Activated T-cell treated with anti-CD3 and anti-CD28 coated beads for 24 hours (primary cell): ENCODE data around the gene COL4A1.

Experiments
- DNase-seq: peaks from one replicate; pipeline ENCODE4 v3.0.0-alpha.2; 2020; ENCODE audit warnings: low read depth

Gene COL4A1

DNA sequence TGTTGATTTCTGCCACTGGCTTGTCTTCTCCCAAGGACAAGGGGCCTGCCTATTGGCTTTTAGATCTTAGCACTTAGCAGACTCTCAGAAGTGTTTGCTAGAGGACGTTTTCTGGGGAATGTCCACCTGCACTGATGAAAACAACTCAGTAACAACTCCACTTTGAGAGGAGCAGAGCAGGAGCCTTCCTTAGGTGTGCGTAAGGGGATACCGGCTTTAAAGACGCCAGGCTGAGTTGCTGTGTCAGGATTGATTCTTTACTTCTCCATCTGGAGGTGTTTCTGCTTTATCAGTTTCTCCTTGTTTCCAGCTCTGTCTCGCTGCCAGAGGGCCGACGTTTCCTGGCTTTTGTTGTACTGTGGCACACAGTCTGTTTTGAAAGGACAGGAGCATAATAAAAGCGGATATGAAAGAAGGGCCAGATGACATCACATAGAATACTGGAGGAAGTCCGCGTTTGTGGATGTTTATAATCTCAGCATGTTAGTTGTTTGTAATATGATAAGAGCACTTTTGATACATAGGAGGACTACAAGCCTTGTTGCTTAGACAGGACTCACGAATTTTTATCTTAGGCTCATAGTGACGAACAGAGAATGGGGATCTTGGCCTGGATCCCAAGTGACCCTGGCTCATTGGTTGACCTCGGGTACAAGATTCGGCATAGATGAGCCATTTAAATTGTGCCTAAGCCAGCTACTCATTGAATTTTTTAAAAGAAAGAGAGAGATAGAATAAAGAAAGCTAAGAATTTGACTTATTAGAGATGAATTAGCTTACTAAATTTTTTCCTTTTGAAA lies 34.7 kb upstream of the COL4A1 start:
- DNase-seq: no peak

DNA sequence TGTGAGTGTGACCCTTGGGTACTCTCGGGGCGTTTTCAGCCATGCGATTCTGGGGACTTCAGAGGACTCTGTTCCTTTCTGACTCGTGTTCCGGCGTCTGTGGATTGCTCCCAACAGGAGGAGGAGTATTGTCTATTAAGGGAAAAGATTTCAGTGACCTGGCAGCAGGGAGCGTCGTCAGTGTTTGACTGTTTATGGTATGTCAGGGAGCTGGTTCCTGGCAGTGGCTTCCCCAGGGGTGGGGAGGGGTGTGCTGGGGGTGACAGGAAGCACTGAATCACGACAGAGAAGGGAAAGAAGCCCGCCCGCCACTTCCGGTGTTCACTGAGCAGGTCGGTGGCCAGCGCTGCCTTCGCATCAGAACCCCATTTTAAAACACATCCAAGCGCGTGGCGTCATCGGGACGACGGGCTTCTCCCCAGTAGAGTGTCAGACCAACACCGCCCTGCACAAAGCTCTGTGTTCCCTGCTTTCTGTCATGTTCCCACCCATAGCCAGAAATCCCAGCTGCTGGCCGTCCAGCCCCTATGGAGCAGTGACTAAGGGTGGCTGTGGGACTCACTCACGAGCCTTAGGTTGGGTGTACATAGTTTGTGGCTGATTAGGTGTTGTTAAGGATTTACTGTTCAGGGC lies 34.0 kb upstream of the COL4A1 start:
- DNase-seq: peak; percentile 49

DNA sequence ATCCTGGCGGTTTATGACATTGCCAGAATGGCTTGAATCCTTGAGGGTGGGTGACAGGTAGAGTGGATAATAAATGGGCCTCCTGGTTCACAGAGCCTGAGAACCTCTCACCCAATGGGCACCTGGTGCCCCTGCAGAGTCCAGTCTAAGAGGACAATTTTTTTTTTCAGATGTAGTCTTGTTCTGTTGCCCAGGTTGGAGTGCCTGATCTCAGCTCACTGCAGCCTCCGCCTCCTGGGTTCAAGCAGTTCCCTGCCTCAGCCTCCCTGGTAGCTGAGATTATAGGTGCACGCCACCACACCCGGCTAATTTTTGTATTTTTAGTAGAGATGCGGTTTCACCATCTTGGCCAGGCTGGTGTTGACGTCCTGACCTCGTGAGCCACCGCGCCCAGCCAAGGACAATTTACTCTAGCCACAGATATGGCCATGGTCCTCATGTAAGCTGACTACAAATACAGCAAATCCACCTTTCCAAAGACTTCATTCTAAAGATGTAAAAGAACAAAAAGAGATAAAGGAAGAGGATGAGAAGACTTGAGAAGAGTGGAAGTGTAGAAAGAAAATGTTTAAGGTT lies 33.1 kb upstream of the COL4A1 start:
- DNase-seq: no peak

DNA sequence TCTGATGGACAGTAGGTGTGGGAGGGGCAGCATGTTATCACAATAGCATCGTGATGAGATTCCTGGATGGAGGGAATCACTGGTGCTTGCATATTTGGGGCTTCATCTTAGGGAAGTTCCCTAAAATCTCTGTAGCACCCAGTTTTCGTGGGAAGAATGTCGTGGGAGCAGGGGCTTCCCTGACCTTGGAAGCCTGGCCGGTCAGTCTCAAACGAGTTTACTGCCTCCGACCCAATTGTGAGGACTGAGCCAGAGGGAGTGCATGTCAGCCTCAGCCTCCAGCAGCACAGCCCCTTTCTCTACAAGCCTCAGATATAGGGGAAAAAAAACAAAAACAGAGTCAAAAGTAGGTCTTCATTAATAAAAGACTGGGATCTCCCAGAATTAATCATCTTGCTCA lies 32.3 kb upstream of the COL4A1 start:
- no peak for DNase-seq

DNA sequence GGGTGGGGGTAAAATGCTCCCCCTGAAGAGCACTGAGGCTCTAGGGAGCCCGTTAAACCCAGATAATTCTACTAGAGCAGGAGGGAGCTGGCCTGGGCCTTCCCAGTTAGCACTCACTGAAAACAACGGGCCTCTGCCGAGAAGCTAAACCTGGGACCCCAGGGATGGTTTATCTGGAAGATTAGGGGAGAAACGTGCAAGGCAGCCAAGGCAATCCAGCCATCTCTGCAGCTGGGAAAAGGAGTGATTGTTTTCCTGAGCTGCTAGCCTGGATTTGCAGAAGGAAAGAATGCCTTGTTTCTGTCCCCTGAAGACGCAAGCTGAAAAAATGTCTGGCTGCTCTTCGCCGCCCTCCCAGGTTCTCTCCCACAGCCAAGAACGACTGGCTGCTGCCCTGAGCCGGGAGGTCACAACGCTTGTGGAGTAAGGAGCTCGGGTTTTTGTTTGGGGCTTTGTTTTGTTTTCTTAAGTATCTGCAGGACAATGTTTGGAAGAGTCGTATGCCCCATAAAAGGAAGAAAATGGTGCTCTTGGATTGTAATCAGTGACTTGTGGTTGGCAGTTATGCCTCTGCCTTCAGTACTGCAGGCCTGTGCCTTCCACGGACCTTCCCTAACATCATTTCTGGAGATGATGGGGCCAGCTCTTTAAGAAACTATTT lies 31.6 kb upstream of the COL4A1 start:
- no peak for DNase-seq

DNA sequence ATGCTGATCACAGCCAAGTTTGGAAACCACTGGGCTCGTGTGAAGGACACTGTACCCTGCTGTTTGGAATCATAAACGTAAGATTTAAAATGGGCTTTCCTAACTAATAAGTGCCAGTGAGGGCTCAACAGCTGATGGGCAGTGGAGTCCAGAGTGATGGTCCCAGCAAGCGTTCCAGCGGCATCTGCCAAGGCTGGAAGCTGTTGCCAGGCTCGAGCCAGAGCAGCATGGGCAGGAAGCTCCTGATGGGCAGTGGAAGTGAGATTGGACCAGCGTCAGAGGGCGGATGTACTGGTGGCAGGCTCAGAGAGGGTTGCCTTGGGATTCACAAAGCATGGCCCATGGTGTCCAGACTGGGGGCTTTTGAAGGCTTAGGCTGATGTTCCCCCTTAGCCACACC lies 30.3 kb upstream of the COL4A1 start:
- no peak for DNase-seq

DNA sequence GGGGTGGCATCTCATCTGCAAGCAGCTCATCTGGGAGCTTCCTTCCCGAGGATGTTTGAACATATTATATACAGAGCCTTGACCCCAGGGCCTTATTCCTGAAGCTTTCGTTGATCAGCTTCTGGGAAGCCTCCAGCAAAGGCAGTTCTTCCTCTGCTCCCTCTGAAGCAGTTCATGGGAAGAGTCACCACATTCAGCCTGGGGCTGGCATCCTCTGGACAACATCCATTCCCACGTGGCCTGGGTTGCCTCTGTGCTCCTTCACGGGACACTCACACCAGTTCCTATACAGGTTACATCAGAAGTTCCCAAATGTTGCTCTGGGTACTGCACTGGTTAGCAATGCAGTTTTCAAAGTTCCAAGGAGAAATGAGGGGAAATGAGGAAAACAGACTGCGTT lies 29.7 kb upstream of the COL4A1 start:
- DNase-seq: no peak

DNA sequence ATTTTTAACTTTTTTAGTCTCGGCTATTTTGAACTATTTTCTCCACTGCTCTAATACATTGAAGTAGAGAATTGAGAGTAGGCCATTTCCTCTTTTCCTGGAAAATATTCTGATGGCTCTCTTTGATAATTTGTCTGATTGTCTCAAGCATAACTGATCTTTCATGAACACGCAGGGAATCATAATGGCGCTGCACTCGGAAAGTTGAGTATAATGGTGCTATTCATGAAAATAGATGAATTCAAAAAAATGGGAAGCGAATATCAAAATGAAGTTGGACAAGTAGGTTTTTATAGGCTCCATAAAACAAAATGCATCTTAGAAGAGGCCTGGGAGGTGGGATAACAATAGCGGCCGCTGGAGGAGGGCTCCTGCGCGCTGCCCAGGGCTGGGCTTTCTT lies 29.2 kb upstream of the COL4A1 start:
- no peak for DNase-seq

DNA sequence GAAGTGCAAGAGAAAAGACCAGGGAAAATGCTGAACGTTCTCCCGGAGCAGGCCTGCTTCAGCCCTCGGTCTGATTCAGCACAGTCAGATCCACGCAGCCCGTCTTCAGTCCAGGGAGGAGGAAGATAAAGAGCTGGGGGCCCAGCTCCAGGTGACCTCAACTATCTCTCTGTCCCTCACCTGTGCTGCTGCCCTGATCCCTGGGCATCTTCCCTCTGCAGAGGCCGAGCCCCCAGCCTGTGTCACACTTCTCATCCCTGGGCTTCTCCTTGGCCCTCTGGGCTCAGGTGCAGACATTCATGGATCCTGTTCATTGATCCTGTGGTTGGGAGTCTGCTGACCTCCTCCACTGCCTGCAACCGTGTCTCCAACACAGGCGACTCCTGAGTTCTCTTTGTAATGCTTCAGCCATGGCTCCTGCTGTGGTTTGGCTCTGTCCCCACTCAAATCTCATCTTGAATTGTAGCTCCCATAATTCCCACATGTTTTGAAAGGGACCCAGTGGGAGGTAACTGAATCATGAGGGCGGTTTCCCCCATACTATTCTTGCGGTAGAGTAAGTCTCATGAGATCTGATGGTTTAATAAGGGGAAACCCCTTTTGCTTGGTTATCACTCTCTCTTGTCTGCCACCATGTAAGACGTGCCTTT lies 28.0 kb upstream of the COL4A1 start:
- no peak for DNase-seq

DNA sequence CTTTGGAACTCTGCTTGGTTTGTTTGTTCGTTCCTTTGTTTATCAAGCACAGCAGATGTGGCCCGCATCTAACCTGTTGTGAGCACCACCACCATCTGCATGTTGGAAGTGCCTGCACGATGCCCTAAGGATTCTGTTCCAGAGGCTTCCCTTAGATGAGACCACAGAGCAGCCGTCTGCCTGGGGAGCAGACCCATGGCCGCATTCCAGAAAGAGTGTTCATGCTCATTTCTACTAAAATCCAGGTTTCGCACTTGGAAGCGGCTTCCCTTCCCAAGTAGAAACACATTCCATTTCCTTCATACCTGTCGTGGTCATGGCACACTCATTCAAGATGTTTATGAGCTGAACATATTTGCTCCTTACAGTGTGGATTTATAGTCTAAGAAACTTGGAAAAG lies 27.3 kb upstream of the COL4A1 start:
- no peak for DNase-seq

DNA sequence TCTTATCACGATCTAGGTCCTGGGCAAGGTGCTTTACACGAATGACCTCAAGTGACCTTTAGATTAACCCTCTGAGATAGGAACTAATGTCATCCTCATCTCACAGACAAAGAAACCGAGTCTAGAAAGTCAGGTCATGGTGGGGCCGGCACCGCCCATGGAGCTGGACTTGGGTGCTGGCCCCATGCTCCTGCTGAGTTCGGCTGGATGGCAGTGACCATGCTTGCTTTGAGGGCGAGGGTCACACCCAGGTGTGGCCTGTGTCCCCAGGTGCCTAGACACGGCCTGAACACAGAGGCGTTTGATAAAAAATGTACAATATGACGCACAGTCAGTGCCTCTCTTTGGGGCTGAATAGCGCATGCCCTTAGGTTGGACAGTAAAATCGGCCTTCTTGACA lies 26.9 kb upstream of the COL4A1 start:
- DNase-seq: no peak

DNA sequence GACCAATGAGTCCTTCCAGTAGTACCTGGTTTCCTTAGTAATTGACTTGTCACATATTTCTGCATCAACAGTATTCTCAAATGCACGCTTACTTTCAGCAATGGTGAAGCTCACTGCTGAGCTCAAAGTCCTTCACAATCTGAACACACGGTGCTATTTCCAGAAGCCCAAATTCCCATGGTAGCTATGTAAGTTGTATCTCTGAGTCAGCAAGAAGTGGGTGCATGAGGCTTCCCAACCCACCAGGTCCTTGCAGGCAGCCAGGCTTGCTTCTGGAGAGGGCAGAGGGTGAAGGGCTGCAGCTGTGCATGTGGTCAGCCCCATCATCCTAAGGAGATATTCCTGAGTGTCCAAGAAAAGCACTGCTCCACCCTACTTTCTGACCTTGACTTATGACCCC lies 25.8 kb upstream of the COL4A1 start:
- DNase-seq: no peak

DNA sequence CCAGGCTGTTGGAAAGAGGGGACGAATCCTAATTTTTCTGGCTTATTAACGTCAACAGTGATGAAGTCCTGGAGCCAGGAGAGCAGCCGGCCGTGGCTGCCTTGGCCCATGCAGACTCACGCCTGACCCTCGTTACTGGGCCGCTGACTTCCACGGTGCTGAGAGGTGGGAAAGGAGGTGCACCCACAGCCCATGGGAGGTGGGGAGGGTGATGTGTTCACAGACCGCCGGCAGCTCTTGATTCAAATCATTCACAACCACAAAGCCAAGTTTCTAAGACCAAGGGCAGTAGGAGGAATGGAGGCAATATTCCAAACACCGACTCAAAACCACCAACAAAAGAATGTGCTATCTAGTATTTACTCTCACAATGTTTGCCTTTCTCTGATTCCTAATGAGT lies 24.4 kb upstream of the COL4A1 start:
- no peak for DNase-seq

DNA sequence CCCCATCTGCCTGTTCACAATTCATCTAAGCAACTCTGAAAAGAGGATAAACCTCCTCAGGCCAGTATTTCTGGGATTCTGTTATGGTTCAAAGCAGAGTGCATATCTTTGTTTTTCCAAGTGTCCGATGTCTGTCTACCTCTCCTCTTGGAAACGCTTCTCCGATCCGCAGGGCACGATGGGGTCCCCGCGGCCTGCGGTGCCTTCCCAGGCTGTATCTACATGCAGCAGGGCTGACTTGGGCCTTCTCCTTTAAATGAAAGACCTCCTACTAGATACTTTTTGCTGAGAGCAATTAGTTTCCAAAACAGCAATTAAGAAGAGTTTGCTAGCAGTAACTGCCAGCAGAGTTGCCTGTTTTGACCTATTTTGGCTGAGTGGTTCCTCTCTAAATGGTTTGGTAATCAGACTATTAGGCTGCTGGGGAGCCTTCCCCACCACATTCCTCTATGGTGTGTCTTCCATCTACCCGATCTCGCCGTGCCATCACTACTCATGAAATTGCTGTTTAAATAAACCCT lies 23.6 kb upstream of the COL4A1 start:
- DNase-seq: no peak

DNA sequence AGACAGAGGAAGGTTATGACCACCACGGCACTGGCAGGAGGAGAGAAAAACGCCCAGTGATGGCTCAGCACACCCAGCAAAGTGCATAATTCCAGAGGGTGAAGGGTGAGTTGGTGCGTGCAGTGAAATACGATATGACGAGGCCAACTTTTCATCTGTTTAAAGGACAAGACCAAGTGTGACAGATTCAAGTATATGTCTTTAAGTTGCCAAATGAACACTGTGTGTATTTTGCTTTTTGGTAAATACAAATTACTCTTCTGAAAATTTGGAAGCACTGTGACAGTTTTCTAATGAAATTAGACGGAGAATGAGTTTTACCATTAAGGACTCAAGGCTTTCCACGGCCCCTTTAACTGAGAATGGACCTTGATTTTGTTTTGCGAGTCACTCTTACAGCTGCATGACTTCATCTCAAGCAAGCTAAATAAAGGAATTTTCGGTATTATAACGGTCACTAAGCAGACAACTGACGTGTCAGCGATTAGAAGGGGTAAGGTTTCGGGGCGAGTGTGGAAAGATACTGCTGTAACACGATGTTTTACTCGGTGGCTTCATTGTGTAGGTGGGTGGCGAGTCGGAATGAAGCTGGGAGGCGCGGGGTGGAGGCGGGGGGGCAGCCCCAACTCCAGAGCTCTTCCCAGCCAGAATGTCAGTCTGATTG lies 23.0 kb upstream of the COL4A1 start:
- DNase-seq: no peak

DNA sequence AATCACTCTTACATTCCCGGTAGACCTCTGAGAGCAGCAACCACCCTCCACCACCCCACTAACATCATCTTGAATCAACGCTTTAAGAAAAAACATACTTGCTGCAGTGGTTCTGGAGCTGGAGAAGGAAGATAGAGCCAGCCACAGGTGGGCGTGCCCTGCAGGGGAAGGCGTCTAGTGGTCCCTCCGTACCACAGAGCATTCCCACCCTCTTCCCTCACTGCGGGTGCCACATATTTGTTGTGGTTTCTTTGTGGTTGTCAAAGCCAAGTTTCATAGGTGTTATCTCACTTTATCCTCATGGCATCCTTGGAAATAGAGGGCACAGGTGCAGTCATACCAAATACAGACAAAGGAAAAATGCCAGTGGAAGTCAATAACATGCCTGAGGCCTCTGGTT lies 22.3 kb upstream of the COL4A1 start:
- no peak for DNase-seq

DNA sequence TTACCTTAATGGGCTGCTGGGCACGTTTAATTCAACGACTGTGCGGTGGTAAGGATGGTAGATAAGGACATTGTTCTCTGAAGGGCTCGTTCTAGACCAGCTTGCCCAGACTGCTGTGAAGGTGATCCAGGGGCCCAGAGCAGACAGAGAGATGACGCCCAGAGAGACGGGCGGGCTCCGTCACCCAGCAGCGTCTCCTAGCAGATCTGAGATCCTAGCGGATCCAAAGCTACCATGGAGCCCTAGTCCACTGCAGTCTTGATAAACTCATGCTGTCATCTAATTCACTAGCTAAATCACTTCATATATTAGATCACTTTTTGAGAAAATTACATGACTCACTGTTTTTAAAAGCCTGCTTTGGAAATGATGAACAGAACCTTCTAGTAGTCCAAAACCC lies 21.6 kb upstream of the COL4A1 start:
- DNase-seq: no peak

DNA sequence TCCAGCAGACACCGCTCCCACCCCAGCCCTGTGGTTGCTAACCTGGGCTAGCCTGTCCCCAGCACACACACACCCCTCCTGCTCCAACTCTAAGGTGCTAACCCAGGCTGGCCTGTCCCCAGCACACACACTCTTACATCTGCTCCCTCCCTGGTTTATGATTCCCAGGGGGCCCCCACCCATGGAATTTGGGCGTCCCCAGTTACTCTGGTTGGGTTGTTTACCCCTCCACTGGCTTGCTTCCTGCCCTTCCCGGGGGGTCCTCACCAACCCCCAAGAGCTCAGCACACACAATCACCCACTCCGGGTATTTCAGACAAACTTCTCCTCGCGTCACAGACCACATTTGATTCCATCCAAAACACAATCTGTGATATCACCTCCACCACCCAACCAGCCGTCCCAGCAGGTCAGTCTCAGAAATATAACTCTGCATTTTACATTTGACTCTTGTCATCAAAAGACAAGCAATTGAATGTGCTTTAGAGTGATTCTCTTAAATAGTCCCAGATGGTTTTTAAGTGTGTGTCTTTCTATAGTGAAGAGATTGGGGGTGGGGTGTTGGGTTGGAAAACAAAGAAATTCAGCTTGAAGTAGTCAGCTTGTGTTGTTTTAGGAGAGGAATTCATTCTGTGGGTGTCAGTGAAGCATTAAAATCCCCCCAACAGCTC lies 20.2 kb upstream of the COL4A1 start:
- no peak for DNase-seq

DNA sequence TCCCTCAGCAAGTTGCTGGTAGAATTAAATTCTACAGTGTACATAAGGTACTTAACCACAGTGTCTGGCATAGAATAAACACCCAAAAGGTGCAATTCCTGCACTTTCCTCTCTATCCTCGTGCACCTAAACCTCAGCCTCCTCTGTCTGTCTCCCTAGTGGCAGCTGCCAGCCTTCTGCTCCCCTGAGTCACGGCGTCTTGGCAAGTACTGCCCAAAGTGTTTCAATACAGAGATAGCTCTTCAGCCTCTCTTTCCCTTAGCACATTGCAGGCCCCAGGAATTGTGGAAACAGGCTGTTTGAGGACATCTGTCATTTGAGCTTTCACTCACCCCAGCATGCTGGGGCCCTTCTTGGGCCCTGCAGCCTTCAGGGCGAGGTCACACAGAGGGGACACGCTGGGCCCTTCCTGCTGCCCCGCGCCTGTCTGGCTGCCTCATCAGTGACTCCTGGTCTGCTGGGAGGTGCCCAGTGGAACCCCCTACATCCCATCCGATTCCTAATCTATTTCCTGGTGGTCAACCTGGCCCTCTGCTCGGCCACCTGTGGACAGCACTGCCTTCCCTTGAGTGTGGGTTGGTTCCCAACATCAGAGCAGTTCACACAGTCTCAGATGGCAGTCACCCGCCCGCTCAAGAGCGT lies 19.4 kb upstream of the COL4A1 start:
- DNase-seq: no peak

DNA sequence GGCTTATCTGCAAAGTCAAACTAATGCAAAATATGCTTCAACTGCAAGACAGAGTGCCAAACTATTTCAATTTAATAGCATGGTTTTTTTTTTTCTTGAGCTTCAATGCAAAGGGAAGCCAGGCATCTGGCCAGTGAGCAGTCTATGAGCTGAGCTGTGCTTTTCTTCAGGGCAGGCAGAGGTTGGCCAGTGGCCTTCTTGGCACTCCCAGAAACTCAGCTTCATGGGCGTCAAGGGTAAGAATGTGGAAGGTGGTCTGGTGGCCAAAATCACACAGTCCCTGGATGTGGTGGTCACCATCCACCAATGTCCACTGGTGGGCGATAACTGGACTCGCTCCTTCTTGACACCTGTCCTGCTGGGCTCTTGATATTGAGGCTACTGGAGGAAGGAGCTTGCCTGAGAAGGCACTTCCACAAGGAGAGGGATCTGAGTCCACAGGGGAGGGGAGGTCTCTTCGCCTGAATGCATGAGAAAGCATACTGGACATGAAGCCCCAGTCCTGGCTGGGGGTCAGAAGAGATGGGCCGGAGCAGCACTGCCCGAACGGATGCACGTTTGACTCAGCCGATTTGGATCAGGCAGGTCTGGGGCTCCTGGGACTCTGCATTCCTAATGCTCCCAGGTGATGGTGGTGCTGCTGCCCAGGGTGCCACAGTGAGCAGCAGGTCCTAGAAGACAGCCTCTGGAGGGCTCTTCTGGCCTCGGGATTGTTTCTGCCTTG lies 17.2 kb upstream of the COL4A1 start:
- no peak for DNase-seq
